Prostate gland (tissue), 2 donors: ENCODE results near the gene DNAJC6.

Source experiments
- CTCF ChIP-seq, 4 experiments: fragments of 200-600 bp in 2 of 4; fragments of 450-650 bp in 2 of 4; sonication (generic) in 2 of 4; IDR thresholded peaks; 1 replicate in 3 of 4; 2 replicates in 1 of 4; pipeline ENCODE4 v1.5.1; 2016 to 2019; ENCODE audit warnings: antibody characterized with exemption in 4 of 4, mild to moderate bottlenecking in 2 of 4, moderate library complexity in 2 of 4
- POLR2A ChIP-seq: fragments of 450-650 bp; IDR thresholded peaks from one replicate; pipeline ENCODE4 v1.6.1; 2016; ENCODE audit warnings: antibody characterized with exemption, mild to moderate bottlenecking
- POLR2AphosphoS5 ChIP-seq: sonication (generic); formaldehyde crosslinking; IDR thresholded peaks from one replicate; pipeline ENCODE4 v1.6.1; 2017; ENCODE audit warnings: antibody characterized with exemption

GRCh38 chr1:65424573-65424889, 115.2 kb downstream of the DNAJC6 start:
- no peak for TF ChIP-seq POLR2AphosphoS5
- no peak for TF ChIP-seq CTCF (IDR thresholded peaks at IDR 0.05)
- TF ChIP-seq POLR2A, result no peak
